Liver (tissue), 9 donors: ENCODE measurements around the gene MEF2D. TPM values are rescaled to one million over a fixed set of nuclear protein-coding genes. Genes with fewer than 3 reads are reported as not detected.

Source experiments
- DNase-seq: peaks from one replicate; pipeline ENCODE4 v3.0.0-alpha.2; 2017; ENCODE audit warnings: low spot score
- H3K27ac ChIP-seq, 2 donors: one replicate each; pipeline ENCODE4 v1.7.0; 2013; ENCODE audit warnings: inconsistent platforms in 2 of 2, low read length in 2 of 2, control low read depth in 1 of 2, low read depth in 1 of 2, mild to moderate bottlenecking in 1 of 2
- H3K27me3 ChIP-seq, 4 donors: one replicate each; pipeline versions ENCODE4 v1.6.1 to v1.7.0; 2013; ENCODE audit warnings: low read length in 3 of 4, inconsistent platforms in 1 of 4, mild to moderate bottlenecking in 1 of 4, moderate library complexity in 1 of 4; ENCODE audit not compliant: control insufficient read depth in 4 of 4, insufficient read depth in 4 of 4
- H3K36me3 ChIP-seq, 4 donors: one replicate each; pipeline versions ENCODE4 v1.6.1 to v1.7.0; 2013; ENCODE audit warnings: low read length in 3 of 4, mild to moderate bottlenecking in 3 of 4, low read depth in 1 of 4, moderate library complexity in 1 of 4; ENCODE audit not compliant: control insufficient read depth in 4 of 4, insufficient read depth in 3 of 4
- H3K4me1 ChIP-seq, 4 donors: one replicate each; pipeline versions ENCODE4 v1.6.1 to v1.7.0; 2013; ENCODE audit warnings: low read length in 3 of 4, mild to moderate bottlenecking in 3 of 4, moderate library complexity in 1 of 4; ENCODE audit not compliant: control insufficient read depth in 4 of 4, insufficient read depth in 4 of 4
- H3K4me3 ChIP-seq, 3 donors: one replicate each; pipeline versions ENCODE4 v1.6.1 to v1.7.0; 2013; ENCODE audit warnings: low read length in 3 of 3, control low read depth in 1 of 3, low read depth in 1 of 3, mild to moderate bottlenecking in 1 of 3
- H3K9ac ChIP-seq, 2 donors: one replicate each; pipeline ENCODE4 v1.7.0; 2013; ENCODE audit warnings: low read length in 2 of 2, mild to moderate bottlenecking in 2 of 2, moderate library complexity in 2 of 2, control low read depth in 1 of 2, low read depth in 1 of 2
- H3K9me3 ChIP-seq, 4 donors: one replicate each; pipeline versions ENCODE4 v1.6.1 to v1.7.0; 2013; ENCODE audit warnings: low read length in 3 of 4; ENCODE audit not compliant: control insufficient read depth in 4 of 4
- ATF3 ChIP-seq: IDR thresholded peaks from 2 replicates; pipeline ENCODE4 v1.6.1; 2016; ENCODE audit warnings: antibody characterized with exemption
- CTCF ChIP-seq: fragments of 150-350 bp; IDR thresholded peaks from 2 replicates; pipeline ENCODE4 v1.5.1; 2017; ENCODE audit warnings: improper control_type of control experiment, low read depth, low read length; ENCODE audit not compliant: missing input control
- EGR1 ChIP-seq, 2 donors: IDR thresholded peaks; 2 replicates each; pipeline ENCODE4 v1.6.1; 2016 to 2018; ENCODE audit warnings: antibody characterized with exemption in 2 of 2, low read depth in 2 of 2
- FOXA1 ChIP-seq: IDR thresholded peaks from 2 replicates; pipeline ENCODE4 v1.6.1; 2016; ENCODE audit warnings: antibody characterized with exemption
- FOXA2 ChIP-seq: IDR thresholded peaks from 2 replicates; pipeline ENCODE4 v1.6.1; 2016; ENCODE audit warnings: antibody characterized with exemption
- GABPA ChIP-seq, 2 donors: IDR thresholded peaks in 1 of 2; conservative IDR thresholded peaks in 1 of 2; 2 replicates each; pipeline ENCODE4 v1.6.1; 2016; ENCODE audit warnings: antibody characterized with exemption in 2 of 2, mild to moderate bottlenecking in 1 of 2, moderate library complexity in 1 of 2
- HNF4A ChIP-seq, 2 donors: conservative IDR thresholded peaks; 2 replicates each; pipeline ENCODE4 v1.6.1; 2016; ENCODE audit warnings: antibody characterized with exemption in 2 of 2, mild to moderate bottlenecking in 2 of 2
- HNF4G ChIP-seq: IDR thresholded peaks from 2 replicates; pipeline ENCODE4 v1.6.1; 2016; ENCODE audit warnings: antibody characterized with exemption
- RXRA ChIP-seq, 2 donors: IDR thresholded peaks; 2 replicates each; pipeline ENCODE4 v1.6.1; 2017 to 2018; ENCODE audit warnings: antibody characterized with exemption in 2 of 2, mild to moderate bottlenecking in 1 of 2
- SP1 ChIP-seq: IDR thresholded peaks from 2 replicates; pipeline ENCODE4 v1.6.1; 2018; ENCODE audit warnings: antibody characterized with exemption, mild to moderate bottlenecking
- ZBTB33 ChIP-seq: IDR thresholded peaks from 2 replicates; pipeline ENCODE4 v1.6.1; 2016; ENCODE audit warnings: antibody characterized with exemption
- WGBS: extraction: QIAGEN DNeasy Blood & Tissue Kit; methylation state at CpG from one replicate; pipeline ENCODE4 v1.1.7; 2013; 5-methylcytosine and 5-hydroxymethylcytosine counted together
- polyA plus RNA-seq, 2 donors: library from polyadenylated mRNA; stranded (reverse) in 1 of 2; unstranded in 1 of 2; fragments of 200-250 nt in 1 of 2; fragments of >200 nt in 1 of 2; fragmentation: Nextera tagmentation in 1 of 2; extraction: Ambion mirVana in 1 of 2; gene quantifications; one replicate each; pipeline versions ENCODE4 v1.2.1 to v1.2.3, GENCODE V29; 2013 to 2015
- total RNA-seq, 2 donors: library from RNA; depleted of rRNA; stranded (reverse); fragments of >200 nt; gene quantifications; one replicate each; pipeline ENCODE4 v1.2.3, GENCODE V29; 2014
- TF ChIP-seq, protein P1 (sequence below): IDR thresholded peaks from 2 replicates; pipeline ENCODE4 v1.6.1; 2016; ENCODE audit warnings: antibody characterized with exemption, mild to moderate bottlenecking
- TF ChIP-seq, protein P2 (sequence below): IDR thresholded peaks from 2 replicates; pipeline ENCODE4 v1.6.1; 2016; ENCODE audit warnings: antibody characterized with exemption
- donor health status: healthy.
- donor health status: healthy.
- donor health status: healthy.
- donor health status: healthy.
- donor health status: healthy.

Gene MEF2D
- total and polyA plus RNA-seq, 4 donors = 3.4 to 7.6 (median 5.5) TPM

- DNase-seq = no peak
- H3K9me3 ChIP-seq = no peaks in the 10 kb centered on the region
- H3K27me3 ChIP-seq = no peaks in the 10 kb centered on the region
- no peak overlapping the region for H3K9ac ChIP-seq
- no peaks in the 10 kb centered on the region for H3K36me3 ChIP-seq
- H3K4me3 ChIP-seq = no peak overlapping the region
- no peak for TF ChIP-seq HNF4A (conservative IDR thresholded peaks at IDR 0.05)
- peaks cover 0 to 2% (median 0%) of the 10 kb centered on the region in 4 donors for H3K4me1 ChIP-seq
- 83% methylated on average over 2 of the region's 2 CpGs for WGBS
- H3K27ac ChIP-seq = no peak overlapping the region
These were observed 25.4 kb upstream of the MEF2D start for GRCh38 chr1:156525856-156526489.

DNA sequence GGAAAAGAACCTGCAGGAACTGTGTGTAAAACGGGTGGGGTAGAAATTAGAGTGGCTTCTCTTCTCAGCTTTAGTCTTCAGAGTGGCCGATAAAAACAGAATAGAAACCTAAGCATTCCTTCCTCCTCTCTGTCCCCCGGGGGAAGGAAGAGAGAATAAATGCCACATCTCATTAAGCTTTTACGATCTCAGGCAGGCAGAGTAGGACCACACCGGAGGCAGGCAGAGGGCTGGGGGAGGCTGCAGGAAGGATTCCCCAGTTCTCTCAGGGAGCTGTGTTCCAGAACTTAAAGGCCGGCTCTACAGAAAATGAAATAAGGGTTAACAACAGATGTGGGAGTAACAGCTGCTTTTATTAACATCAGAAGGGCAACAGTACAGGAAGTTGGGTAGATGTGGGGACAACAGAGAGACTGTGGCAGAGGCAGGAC lies 24.5 kb upstream of the MEF2D start:
- TF ChIP-seq HNF4A (conservative IDR thresholded peaks at IDR 0.05) (no peak), CTCF (no peak), EGR1 (IDR thresholded peaks at IDR 0.05; ENCODE audit: low read depth in 2 of 2) (no peak), RXRA (IDR thresholded peaks at IDR 0.05) (no peak), ZBTB33 (no peak), SP1 (no peak)
- TF ChIP-seq, protein P1, sequence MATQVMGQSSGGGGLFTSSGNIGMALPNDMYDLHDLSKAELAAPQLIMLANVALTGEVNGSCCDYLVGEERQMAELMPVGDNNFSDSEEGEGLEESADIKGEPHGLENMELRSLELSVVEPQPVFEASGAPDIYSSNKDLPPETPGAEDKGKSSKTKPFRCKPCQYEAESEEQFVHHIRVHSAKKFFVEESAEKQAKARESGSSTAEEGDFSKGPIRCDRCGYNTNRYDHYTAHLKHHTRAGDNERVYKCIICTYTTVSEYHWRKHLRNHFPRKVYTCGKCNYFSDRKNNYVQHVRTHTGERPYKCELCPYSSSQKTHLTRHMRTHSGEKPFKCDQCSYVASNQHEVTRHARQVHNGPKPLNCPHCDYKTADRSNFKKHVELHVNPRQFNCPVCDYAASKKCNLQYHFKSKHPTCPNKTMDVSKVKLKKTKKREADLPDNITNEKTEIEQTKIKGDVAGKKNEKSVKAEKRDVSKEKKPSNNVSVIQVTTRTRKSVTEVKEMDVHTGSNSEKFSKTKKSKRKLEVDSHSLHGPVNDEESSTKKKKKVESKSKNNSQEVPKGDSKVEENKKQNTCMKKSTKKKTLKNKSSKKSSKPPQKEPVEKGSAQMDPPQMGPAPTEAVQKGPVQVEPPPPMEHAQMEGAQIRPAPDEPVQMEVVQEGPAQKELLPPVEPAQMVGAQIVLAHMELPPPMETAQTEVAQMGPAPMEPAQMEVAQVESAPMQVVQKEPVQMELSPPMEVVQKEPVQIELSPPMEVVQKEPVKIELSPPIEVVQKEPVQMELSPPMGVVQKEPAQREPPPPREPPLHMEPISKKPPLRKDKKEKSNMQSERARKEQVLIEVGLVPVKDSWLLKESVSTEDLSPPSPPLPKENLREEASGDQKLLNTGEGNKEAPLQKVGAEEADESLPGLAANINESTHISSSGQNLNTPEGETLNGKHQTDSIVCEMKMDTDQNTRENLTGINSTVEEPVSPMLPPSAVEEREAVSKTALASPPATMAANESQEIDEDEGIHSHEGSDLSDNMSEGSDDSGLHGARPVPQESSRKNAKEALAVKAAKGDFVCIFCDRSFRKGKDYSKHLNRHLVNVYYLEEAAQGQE = no peak
- TF ChIP-seq, protein P2, sequence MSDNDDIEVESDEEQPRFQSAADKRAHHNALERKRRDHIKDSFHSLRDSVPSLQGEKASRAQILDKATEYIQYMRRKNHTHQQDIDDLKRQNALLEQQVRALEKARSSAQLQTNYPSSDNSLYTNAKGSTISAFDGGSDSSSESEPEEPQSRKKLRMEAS = no peak
- no peaks in the 10 kb centered on the region for H3K9me3 ChIP-seq
- DNase-seq = no peak
- no peak overlapping the region for H3K4me3 ChIP-seq
- no peaks in the 10 kb centered on the region for H3K36me3 ChIP-seq
- WGBS = 62% methylated on average over 6 of the region's 6 CpGs
- H3K9ac ChIP-seq = no peak overlapping the region
- peaks cover 0 to 2% (median 0%) of the 10 kb centered on the region in 4 donors for H3K4me1 ChIP-seq
- no peaks in the 10 kb centered on the region for H3K27me3 ChIP-seq
- no peak overlapping the region for H3K27ac ChIP-seq

DNA sequence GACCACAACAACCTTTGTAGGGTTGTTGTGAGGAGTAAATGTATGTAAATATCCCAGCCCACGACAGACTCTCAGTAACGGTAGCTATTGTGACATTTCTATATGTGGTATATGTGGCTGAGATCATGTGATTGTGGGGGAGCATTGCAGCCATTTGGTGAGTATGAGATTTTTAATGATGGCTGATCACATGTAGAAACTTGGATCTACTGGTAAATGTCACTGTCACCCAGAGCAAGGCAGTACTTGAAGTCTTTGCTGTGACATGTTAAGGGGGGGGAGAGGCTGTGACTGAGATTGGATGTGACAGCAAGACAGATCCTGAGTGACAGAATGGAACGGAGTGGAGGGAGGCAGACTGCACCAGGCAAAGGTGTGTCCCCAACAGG lies 23.9 kb upstream of the MEF2D start:
- Histone ChIP-seq H3K4me3 (no peak overlapping the region), H3K27ac (no peak overlapping the region)
- no peak for DNase-seq
- TF ChIP-seq FOXA1 = no peak
- no peak for TF ChIP-seq HNF4G
- TF ChIP-seq GABPA (IDR thresholded peaks at IDR 0.05 in 1 of 2, conservative IDR thresholded peaks at IDR 0.05 in 1 of 2) = no peak
- TF ChIP-seq RXRA (IDR thresholded peaks at IDR 0.05) = no peak
- TF ChIP-seq SP1 = no peak
- TF ChIP-seq, protein P1 = no peak
- TF ChIP-seq HNF4A (conservative IDR thresholded peaks at IDR 0.05) = no peak
- no peak for TF ChIP-seq ATF3
- TF ChIP-seq FOXA2 = no peak

More for the DNA sequence above, 23.9 kb upstream of the MEF2D start:
- peak overlapping the region in 1 of 2 donors; percentile 20 for H3K9ac ChIP-seq
- no peaks in the 10 kb centered on the region for H3K36me3 ChIP-seq
- no peaks in the 10 kb centered on the region for H3K9me3 ChIP-seq
- 81% methylated on average over 3 of the region's 3 CpGs for WGBS
- H3K27me3 ChIP-seq = no peaks in the 10 kb centered on the region
- H3K4me1 ChIP-seq = peaks cover 0 to 2% (median 0%) of the 10 kb centered on the region in 4 donors
